HEK293T (cell line): Measurements from ENCODE around the gene DCDC2C.

Experiments
- ARNT ChIP-seq: fragments of 450-650 bp; IDR thresholded peaks from 2 replicates; pipeline ENCODE4 v1.6.1; 2017; ENCODE audit warnings: mild to moderate bottlenecking
- BHLHE40 ChIP-seq: fragments of 450-650 bp; IDR thresholded peaks from 2 replicates; pipeline ENCODE4 v1.6.1; 2016; ENCODE audit warnings: mild to moderate bottlenecking, moderate library complexity, borderline replicate concordance
- ELF4 ChIP-seq: fragments of 450-650 bp; IDR thresholded peaks from 2 replicates; pipeline ENCODE4 v1.6.1; 2017; ENCODE audit warnings: antibody characterized with exemption
- FOXA1 ChIP-seq: fragments of 450-650 bp; IDR thresholded peaks from 2 replicates; pipeline ENCODE4 v1.6.1; 2016; ENCODE audit warnings: mild to moderate bottlenecking
- FOXK2 ChIP-seq: fragments of 450-650 bp; IDR thresholded peaks from 2 replicates; pipeline ENCODE4 v1.6.1; 2016; ENCODE audit warnings: mild to moderate bottlenecking
- FOXM1 ChIP-seq: fragments of 450-650 bp; IDR thresholded peaks from 2 replicates; pipeline ENCODE4 v1.6.1; 2017; ENCODE audit warnings: mild to moderate bottlenecking, borderline replicate concordance
- HDGF ChIP-seq: fragments of 450-650 bp; IDR thresholded peaks from 2 replicates; pipeline ENCODE4 v1.6.1; 2017; ENCODE audit warnings: antibody characterized with exemption, borderline replicate concordance
- NFRKB ChIP-seq: fragments of 450-650 bp; IDR thresholded peaks from 2 replicates; pipeline ENCODE4 v1.6.1; 2016; ENCODE audit warnings: mild to moderate bottlenecking, moderate library complexity
- SP1 ChIP-seq: fragments of 450-650 bp; IDR thresholded peaks from 2 replicates; pipeline ENCODE4 v1.6.1; 2017
- SUZ12 ChIP-seq: fragments of 450-650 bp; IDR thresholded peaks from 2 replicates; pipeline ENCODE4 v1.6.1; 2016; ENCODE audit warnings: mild to moderate bottlenecking
- TARDBP ChIP-seq: fragments of 450-650 bp; IDR thresholded peaks from 2 replicates; pipeline ENCODE4 v1.6.1; 2016
- ZNF384 ChIP-seq: fragments of 450-650 bp; IDR thresholded peaks from 2 replicates; pipeline ENCODE4 v1.6.1; 2016
- TF ChIP-seq, protein P1 (sequence below): fragments of 450-650 bp; IDR thresholded peaks from 2 replicates; pipeline ENCODE4 v1.6.1; 2016

DNA sequence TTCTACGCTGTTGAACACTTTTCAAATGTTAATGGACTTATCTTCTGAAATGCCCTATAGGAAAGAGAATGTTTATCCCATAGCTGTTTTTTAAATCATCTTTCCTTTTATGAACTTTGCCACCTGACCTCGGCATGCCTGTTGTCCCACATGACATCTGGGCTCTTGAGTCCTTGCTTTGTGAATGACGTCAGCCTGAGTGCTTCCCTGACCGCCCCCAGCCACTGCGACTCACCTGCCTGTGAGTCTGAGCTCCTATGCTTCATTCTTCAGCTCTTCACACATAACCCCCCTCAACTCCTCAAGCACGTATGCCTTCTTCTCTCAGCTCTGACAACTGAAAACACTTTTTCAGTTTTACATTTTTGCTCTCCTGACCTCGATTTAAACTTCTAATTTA lies 166.8 kb downstream of the DCDC2C start:
- TF ChIP-seq FOXA1 (no peak), HDGF (no peak), ELF4 (no peak), BHLHE40 (no peak), SP1 (no peak), SUZ12 (no peak), FOXK2 (no peak), ARNT (no peak), FOXM1 (no peak), TARDBP (no peak), ZNF384 (no peak), NFRKB (no peak)
- TF ChIP-seq, protein P1, sequence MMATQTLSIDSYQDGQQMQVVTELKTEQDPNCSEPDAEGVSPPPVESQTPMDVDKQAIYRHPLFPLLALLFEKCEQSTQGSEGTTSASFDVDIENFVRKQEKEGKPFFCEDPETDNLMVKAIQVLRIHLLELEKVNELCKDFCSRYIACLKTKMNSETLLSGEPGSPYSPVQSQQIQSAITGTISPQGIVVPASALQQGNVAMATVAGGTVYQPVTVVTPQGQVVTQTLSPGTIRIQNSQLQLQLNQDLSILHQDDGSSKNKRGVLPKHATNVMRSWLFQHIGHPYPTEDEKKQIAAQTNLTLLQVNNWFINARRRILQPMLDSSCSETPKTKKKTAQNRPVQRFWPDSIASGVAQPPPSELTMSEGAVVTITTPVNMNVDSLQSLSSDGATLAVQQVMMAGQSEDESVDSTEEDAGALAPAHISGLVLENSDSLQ, result no peak
